ENCODE results near the gene COX4I1.

COX4I1 gene

DNA sequence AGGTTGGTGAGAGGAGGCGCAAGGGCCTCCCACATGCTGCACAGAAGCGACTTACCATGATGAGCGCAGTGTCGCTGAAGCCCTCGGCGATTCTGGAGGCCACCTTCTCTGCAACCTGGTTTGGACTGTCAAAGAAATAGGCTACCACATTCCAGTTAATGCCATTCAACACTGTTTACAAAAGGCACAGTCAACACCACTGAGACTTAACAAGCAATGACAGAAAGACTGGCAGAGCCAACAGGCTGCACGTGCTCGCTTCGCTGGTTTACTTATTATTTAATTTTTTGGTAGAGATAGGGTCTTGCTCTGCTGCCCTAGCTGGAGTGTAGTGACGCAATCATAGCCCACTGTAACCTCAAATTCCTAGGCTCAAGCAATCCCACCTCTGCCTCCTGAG, 18.3 kb upstream of the COX4I1 start:
- TF ChIP-seq POLR2A (IDR thresholded peaks at IDR 0.05; ENCODE audit: low read depth, low read length) (no peak), POLR2AphosphoS5 (IDR thresholded peaks at IDR 0.05; ENCODE audit: low read depth, low read length) (no peak), PAX5 (IDR thresholded peaks at IDR 0.05; ENCODE audit: insufficient read depth, low read length, severe bottlenecking) (no peak), TAF1 (IDR thresholded peaks at IDR 0.05; ENCODE audit: low read depth, low read length) (no peak), SPI1 (IDR thresholded peaks at IDR 0.05; ENCODE audit: low read depth, low read length) (no peak), POU2F2 (IDR thresholded peaks at IDR 0.05; ENCODE audit: low read depth, low read length) (no peak)
- FAIRE-seq = no peak

DNA sequence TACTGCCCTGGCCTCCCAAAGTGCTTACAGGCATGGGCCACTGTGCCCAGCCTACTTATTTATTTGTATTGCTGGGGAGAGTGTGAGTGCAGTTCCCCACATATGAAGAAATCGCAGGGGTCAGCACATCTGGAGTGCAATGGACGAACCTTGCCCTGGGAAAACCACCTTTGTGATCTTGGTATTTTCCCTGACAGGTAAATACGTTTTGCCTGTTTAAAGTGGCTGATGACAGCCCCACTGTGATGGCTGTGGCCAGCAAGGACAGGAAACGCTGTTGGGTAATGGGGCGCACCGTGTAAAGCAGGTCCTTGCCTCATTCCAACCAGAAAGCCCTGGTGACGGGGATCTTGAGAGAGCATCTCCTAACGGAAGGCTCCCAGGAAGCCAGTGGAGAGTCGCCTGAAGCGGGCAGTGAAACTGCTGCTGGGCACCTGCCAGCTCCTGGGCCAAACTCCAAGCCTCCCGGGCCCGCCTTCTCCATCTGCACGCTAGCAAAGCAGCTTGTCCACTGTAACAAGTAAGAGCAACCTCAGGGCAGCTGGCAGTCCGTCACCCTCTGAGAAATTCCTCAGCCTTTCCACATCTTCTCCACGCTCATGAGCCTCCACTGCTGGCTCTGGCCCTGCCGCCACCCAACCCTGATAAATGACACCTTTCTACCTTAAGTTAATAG, 17.7 kb upstream of the COX4I1 start:
- DNase-seq (ENCODE audit: insufficient read length, low spot score) (no peak), FAIRE-seq (no peak)
- TF ChIP-seq TAF1 (IDR thresholded peaks at IDR 0.05; ENCODE audit: low read depth, low read length) = no peak
- no peak for TF ChIP-seq POU2F2 (IDR thresholded peaks at IDR 0.05; ENCODE audit: low read depth, low read length)
- TF ChIP-seq POLR2AphosphoS5 (IDR thresholded peaks at IDR 0.05; ENCODE audit: low read depth, low read length) = no peak
- no peak for TF ChIP-seq SPI1 (IDR thresholded peaks at IDR 0.05; ENCODE audit: low read depth, low read length)

More for the DNA sequence above, 18.3 kb upstream of the COX4I1 start:
- DNase-seq (ENCODE audit: insufficient read length, low spot score) = no peak

DNA sequence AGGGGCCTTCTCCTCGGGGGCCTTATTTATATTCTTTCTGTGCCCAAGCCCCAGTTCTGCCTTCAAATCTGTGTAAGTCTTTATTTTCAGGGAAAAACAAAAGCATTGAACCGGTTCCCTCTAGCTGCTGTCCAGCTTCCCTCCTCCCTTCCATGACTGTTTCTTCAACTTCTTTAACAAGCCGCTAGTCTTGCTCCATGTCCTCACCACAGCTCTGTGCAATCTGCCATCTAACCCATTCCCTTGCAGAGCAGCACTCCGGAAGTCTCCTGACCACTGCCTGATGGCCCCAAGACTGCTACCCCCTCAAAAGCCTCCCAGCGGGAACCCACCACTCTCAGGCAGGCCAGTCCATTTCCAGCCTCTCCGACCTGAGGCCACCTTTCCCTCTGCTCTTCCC, 17.0 kb upstream of the COX4I1 start:
- no peak for TF ChIP-seq POLR2A (IDR thresholded peaks at IDR 0.05; ENCODE audit: low read depth, low read length)
- TF ChIP-seq TAF1 (IDR thresholded peaks at IDR 0.05; ENCODE audit: low read depth, low read length) = no peak
- TF ChIP-seq SPI1 (IDR thresholded peaks at IDR 0.05; ENCODE audit: low read depth, low read length) = no peak
- TF ChIP-seq POU2F2 (IDR thresholded peaks at IDR 0.05; ENCODE audit: low read depth, low read length) = no peak
- no peak for TF ChIP-seq POLR2AphosphoS5 (IDR thresholded peaks at IDR 0.05; ENCODE audit: low read depth, low read length)
- no peak for TF ChIP-seq PAX5 (IDR thresholded peaks at IDR 0.05; ENCODE audit: insufficient read depth, low read length, severe bottlenecking)
- no peak for FAIRE-seq
- DNase-seq (ENCODE audit: insufficient read length, low spot score) = no peak

DNA sequence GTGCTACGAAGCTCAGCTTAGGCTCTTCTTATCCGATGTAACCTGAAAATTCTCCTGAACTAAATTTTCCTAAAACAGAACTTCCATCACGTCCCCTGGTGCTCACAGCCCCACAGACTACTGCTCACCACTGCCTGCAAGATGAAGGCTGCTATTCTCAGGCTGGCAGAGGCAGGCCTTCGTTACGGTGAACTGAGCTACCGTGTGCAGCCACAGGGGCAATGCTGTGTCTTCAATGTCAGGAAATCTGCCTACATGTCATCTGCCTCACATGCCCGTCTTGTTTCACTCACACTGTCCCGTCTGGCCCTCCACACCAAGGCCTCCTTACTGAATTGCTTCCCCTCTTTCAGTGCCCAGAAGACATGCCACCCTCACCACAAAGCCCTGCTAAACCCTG, 16.1 kb upstream of the COX4I1 start:
- no peak for TF ChIP-seq SPI1 (IDR thresholded peaks at IDR 0.05; ENCODE audit: low read depth, low read length)
- TF ChIP-seq POLR2A (IDR thresholded peaks at IDR 0.05; ENCODE audit: low read depth, low read length) = no peak
- TF ChIP-seq TAF1 (IDR thresholded peaks at IDR 0.05; ENCODE audit: low read depth, low read length) = no peak
- no peak for TF ChIP-seq POU2F2 (IDR thresholded peaks at IDR 0.05; ENCODE audit: low read depth, low read length)
- no peak for TF ChIP-seq PAX5 (IDR thresholded peaks at IDR 0.05; ENCODE audit: insufficient read depth, low read length, severe bottlenecking)
- TF ChIP-seq POLR2AphosphoS5 (IDR thresholded peaks at IDR 0.05; ENCODE audit: low read depth, low read length) = no peak
- DNase-seq (ENCODE audit: insufficient read length, low spot score) (no peak), FAIRE-seq (no peak)

DNA sequence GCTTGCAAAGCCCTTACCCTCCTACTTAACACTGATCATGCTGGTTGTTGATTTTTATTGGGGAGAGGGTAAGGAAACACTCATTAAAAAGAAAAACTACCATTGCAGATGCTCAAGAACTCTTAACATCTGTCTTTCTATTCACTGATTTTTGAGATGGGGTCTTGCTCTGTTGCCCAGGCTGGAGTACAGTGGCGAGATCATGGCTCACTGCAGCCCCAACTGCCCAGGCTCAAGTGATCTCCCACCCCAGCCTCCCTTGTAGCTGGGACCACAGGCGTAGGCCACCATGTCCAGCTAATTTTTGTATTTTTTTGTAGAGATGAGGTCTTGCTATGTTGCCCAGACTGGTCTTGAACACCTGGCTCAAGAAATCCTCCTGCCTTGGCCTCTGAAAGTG, 14.7 kb upstream of the COX4I1 start:
- DNase-seq (ENCODE audit: insufficient read length, low spot score) (no peak), FAIRE-seq (no peak)
- TF ChIP-seq TAF1 (IDR thresholded peaks at IDR 0.05; ENCODE audit: low read depth, low read length) (no peak), POLR2A (IDR thresholded peaks at IDR 0.05; ENCODE audit: low read depth, low read length) (no peak), SPI1 (IDR thresholded peaks at IDR 0.05; ENCODE audit: low read depth, low read length) (no peak), PAX5 (IDR thresholded peaks at IDR 0.05; ENCODE audit: insufficient read depth, low read length, severe bottlenecking) (no peak), POLR2AphosphoS5 (IDR thresholded peaks at IDR 0.05; ENCODE audit: low read depth, low read length) (no peak), POU2F2 (IDR thresholded peaks at IDR 0.05; ENCODE audit: low read depth, low read length) (no peak)

DNA sequence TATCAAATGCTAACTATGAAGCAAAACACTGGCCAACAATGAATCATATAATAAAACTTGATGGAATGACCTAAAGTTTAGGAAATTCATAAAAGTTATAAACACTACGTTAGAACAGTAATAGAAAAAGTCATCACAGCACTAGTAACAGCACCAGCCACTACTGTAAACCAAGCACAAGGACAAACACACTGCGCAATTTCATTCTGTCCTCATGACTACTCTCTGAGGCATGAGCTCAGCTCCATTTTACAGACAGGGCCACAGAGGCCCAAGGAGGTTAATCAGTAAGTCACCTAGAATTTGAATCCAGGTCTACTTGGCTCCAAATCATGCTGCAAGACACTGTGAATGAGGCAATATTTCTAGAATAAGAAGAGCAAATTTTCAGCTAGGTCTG, 13.6 kb upstream of the COX4I1 start:
- TF ChIP-seq SPI1 (IDR thresholded peaks at IDR 0.05; ENCODE audit: low read depth, low read length) = no peak
- TF ChIP-seq POU2F2 (IDR thresholded peaks at IDR 0.05; ENCODE audit: low read depth, low read length) = no peak
- TF ChIP-seq POLR2AphosphoS5 (IDR thresholded peaks at IDR 0.05; ENCODE audit: low read depth, low read length) = no peak
- no peak for TF ChIP-seq TAF1 (IDR thresholded peaks at IDR 0.05; ENCODE audit: low read depth, low read length)
- TF ChIP-seq PAX5 (IDR thresholded peaks at IDR 0.05; ENCODE audit: insufficient read depth, low read length, severe bottlenecking) = no peak
- no peak for TF ChIP-seq POLR2A (IDR thresholded peaks at IDR 0.05; ENCODE audit: low read depth, low read length)
- no peak for FAIRE-seq
- no peak for DNase-seq (ENCODE audit: insufficient read length, low spot score)

DNA sequence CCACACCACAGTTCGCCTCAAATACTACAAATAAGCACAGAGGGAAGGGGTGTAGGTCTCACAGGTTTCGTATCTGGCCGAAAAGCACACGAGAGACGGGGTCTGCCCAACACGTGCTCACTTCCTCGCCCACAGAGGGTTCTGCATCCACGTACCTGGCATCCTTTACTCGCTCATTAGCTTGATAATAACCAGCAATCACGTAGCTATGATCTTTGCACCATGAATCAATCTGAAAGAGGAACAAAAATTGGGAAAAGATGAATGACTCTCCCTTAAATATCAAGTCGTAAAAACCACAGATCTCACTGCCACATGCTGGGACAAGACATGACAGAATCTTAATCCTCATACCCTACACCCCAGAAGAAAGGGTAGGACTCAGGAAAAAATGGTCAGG, 10.7 kb upstream of the COX4I1 start:
- DNase-seq (ENCODE audit: insufficient read length, low spot score) = no peak
- no peak for FAIRE-seq
- TF ChIP-seq SPI1 (IDR thresholded peaks at IDR 0.05; ENCODE audit: low read depth, low read length) (no peak), POU2F2 (IDR thresholded peaks at IDR 0.05; ENCODE audit: low read depth, low read length) (no peak)

DNA sequence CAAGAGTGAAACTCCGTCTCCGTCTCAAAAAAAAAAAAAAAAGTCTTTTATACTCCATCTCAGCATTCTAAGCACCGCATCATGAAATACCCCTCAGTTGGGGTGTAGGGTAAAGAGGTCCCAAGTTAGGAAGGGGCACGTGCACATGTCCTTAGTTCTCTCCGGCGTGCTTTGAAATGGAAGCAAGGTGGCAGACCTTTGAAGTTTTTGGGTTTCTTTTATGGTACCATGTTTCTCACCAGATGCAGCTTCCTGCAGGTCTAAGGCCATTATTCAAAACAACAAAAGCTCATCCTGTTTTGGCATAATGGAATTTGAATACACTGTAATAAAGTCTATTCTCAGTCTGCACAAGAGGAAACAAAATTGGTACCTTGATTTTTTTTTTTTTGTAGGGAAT, 9.7 kb upstream of the COX4I1 start:
- TF ChIP-seq PAX5 (IDR thresholded peaks at IDR 0.05; ENCODE audit: insufficient read depth, low read length, severe bottlenecking) = no peak
- TF ChIP-seq POLR2A (IDR thresholded peaks at IDR 0.05; ENCODE audit: low read depth, low read length) = no peak
- no peak for TF ChIP-seq TAF1 (IDR thresholded peaks at IDR 0.05; ENCODE audit: low read depth, low read length)
- TF ChIP-seq SPI1 (IDR thresholded peaks at IDR 0.05; ENCODE audit: low read depth, low read length) = no peak
- no peak for TF ChIP-seq POLR2AphosphoS5 (IDR thresholded peaks at IDR 0.05; ENCODE audit: low read depth, low read length)
- no peak for TF ChIP-seq POU2F2 (IDR thresholded peaks at IDR 0.05; ENCODE audit: low read depth, low read length)
- no peak for DNase-seq (ENCODE audit: insufficient read length, low spot score)
- no peak for FAIRE-seq

DNA sequence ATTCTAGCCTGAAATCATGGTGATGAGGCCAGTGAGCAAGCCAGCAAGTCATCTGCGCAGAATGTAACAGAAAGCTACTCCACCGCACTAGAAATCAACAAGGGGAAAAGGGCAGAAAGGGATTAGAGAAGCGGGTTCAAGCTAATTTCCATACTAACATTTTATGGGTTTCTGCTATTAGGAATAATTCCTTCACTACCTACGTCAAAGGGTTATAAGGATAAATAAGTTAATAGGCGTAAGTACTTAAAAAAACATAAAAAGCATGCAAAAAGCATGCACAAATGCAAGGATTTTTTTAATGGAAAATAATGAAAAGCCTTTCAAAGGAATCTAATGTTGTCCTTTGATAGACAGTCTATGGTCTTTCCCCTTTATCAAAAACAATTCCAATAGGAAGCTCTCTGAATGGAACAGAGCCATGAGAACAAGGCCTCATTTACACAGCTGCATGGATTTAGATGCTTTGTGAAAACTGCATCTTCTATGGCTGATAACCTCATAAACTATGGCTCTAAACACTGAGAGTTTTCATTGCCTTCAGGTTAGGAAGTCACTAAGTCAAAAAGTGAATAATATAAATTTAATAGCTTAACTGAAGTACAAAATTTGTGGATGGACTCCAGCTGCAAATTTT, 5.7 kb upstream of the COX4I1 start:
- TF ChIP-seq PAX5 (IDR thresholded peaks at IDR 0.05; ENCODE audit: insufficient read depth, low read length, severe bottlenecking) (no peak), SPI1 (IDR thresholded peaks at IDR 0.05; ENCODE audit: low read depth, low read length) (no peak)
- FAIRE-seq = no peak
- DNase-seq (ENCODE audit: insufficient read length, low spot score) = no peak

DNA sequence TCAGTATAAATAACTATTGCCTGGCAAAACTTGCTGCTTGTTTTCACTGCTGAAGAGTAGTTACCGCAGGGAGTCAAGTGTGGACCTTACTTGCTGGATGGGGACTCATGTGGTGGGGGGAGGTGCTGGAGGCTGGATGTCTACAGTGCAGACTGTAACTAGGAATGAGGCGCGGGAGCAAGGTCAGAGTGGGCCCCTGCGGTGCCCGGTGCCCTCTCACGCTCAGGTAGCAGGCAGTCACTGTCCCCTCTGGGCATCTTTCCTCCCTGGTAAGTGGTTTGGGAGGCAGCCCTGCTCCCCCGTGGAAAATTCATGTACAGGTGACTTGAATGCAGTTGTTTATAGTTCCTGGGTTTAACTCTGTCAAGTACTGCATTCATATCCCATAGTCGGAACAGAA, 4.8 kb upstream of the COX4I1 start:
- no peak for DNase-seq (ENCODE audit: insufficient read length, low spot score)
- no peak for TF ChIP-seq TAF1 (IDR thresholded peaks at IDR 0.05; ENCODE audit: low read depth, low read length)
- no peak for TF ChIP-seq SPI1 (IDR thresholded peaks at IDR 0.05; ENCODE audit: low read depth, low read length)
- no peak for TF ChIP-seq POLR2AphosphoS5 (IDR thresholded peaks at IDR 0.05; ENCODE audit: low read depth, low read length)
- no peak for TF ChIP-seq POLR2A (IDR thresholded peaks at IDR 0.05; ENCODE audit: low read depth, low read length)
- no peak for TF ChIP-seq POU2F2 (IDR thresholded peaks at IDR 0.05; ENCODE audit: low read depth, low read length)
- TF ChIP-seq PAX5 (IDR thresholded peaks at IDR 0.05; ENCODE audit: insufficient read depth, low read length, severe bottlenecking) = no peak
- FAIRE-seq = no peak
